AG10803 (cell line): ENCODE measurements around the gene SOBP.

Experiments
- DNase-seq: peaks from one replicate; pipeline ENCODE4 v3.0.0; 2010; ENCODE audit warnings: low read depth
- H3K4me3 ChIP-seq: 2 replicates; pipeline ENCODE4 v1.5.1; 2011; ENCODE audit warnings: mild to moderate bottlenecking, low read length, control low read depth
- TF ChIP-seq, protein P1 (sequence below): conservative IDR thresholded peaks from 2 replicates; pipeline ENCODE4 v1.5.1; 2011; ENCODE audit warnings: mild to moderate bottlenecking, low read length, control low read depth, inconsistent platforms

The SOBP gene

DNA sequence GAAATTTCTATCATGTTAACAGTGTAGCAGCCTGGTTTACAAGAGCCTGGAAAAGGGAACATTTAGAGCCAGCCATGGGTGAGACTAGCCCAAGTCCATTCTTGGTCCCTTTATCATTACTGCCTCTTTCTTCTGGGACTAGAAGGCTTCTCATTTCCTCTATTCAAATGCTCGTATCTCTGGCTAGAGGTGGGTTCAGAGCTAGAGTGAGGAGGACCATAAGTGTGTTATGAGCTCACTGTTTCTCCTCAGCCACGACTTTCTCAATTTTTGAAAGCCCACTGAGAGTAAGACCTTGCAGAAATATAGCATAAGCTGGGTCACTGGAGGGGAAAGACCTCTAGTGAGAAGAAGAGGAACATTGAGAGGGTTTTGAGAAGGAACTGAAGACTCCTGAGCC is 100.0 kb downstream of the SOBP start:
- H3K4me3 ChIP-seq, result no peak overlapping the region
- DNase-seq, result no peak
- TF ChIP-seq, protein P1, sequence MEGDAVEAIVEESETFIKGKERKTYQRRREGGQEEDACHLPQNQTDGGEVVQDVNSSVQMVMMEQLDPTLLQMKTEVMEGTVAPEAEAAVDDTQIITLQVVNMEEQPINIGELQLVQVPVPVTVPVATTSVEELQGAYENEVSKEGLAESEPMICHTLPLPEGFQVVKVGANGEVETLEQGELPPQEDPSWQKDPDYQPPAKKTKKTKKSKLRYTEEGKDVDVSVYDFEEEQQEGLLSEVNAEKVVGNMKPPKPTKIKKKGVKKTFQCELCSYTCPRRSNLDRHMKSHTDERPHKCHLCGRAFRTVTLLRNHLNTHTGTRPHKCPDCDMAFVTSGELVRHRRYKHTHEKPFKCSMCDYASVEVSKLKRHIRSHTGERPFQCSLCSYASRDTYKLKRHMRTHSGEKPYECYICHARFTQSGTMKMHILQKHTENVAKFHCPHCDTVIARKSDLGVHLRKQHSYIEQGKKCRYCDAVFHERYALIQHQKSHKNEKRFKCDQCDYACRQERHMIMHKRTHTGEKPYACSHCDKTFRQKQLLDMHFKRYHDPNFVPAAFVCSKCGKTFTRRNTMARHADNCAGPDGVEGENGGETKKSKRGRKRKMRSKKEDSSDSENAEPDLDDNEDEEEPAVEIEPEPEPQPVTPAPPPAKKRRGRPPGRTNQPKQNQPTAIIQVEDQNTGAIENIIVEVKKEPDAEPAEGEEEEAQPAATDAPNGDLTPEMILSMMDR, result no peak

DNA sequence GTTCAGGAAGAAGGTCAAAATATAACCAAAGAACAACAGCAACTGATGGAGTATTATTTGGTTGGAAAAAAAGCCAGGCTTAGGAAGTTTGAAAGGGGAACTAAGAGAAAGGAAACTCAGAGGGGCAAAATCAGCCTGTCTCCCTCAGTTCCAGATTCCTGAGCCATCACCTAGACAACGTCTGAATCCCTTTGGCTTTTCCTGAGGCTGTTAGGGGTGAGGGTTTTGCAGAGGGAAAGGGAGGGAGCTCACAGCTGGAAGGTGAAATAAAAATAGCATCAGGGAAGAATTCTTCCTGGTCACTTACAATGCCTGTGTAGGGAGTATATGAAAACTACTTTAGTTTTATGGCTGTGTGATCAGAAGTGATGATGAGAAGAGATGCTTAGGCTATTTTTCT is 100.5 kb downstream of the SOBP start:
- no peak overlapping the region for H3K4me3 ChIP-seq
- DNase-seq, result no peak
- TF ChIP-seq, protein P1, result no peak

DNA sequence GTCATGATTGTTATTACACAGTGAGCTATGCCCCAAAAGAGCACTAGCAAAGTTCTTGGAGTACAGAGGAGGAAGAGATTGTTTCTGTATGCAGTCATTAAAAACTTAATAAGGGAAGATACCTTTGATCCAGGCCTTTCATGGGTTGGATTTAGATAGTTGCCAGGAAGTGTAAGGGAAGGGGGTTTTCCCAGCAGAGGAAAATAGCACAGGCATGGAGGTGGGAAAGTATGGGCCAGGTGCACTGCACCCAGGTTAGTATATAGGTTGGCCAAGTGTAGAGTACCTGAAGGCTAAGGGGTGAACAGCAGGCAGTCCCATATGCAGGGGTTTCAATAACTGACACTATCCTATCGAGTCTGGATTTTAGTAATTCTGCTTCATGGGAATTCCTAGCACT is 101.4 kb downstream of the SOBP start:
- TF ChIP-seq, protein P1, result no peak
- no peak for DNase-seq
- H3K4me3 ChIP-seq, result no peak overlapping the region

DNA sequence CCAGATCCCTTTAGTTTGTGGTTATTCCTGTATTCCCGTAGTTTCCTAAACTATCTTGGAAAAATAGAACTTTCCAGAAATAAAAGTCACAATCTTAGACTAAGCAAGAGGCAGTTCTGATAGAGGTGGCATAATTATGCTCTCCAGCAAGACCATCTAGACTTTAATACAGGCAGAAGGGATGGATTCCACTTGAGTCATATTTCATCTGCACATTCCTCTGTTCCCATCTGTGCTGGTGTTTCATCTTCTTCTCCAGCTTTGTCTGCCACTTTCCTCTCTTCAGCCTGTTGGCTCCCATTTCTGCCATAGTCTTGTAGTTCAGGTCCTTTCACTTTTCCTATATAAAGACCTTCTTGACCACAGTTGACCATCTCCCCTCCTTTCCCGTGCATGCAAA is 102.9 kb downstream of the SOBP start:
- TF ChIP-seq, protein P1, result no peak
- H3K4me3 ChIP-seq, result no peak overlapping the region
- no peak for DNase-seq

DNA sequence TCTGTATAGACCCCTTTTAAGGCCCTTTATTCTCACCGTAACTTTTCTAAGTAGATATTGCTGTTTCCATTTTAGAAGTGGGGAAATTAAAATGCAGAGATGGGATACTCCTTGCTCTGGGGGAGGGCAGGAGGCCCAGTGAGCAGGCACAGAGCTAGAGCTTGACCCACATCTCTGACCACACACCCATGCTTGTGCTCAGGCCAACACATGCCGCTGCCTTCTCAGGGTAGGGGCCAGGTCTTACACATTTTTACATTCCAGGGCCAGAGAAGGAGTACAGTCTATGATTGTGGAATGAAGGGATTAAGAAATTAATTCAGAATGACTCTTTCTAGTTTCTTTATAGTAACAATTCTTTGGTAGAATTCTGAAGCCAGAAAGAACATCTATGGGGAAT is 104.8 kb downstream of the SOBP start:
- TF ChIP-seq, protein P1, result no peak
- DNase-seq, result peak; percentile 40
- H3K4me3 ChIP-seq, result no peak overlapping the region

DNA sequence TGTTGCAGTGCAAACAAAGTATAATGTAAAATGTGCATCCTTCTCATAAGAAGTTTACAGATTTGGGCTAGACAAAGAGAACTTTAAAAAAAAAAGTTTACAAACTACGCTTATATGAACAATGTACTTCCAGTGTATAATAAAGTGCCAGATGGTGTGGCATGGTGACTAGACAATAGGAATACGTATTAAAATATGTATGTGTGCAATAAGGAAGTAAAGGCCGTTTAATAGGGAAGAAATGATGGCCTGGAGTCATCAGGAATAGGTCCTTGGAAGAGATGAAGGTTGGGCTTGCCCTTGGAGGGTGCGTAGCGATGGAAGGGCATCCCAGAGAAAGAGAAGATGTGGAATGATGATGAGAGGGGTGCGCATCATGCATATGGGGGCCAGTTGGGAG is 108.2 kb downstream of the SOBP start:
- no peak for DNase-seq
- TF ChIP-seq, protein P1, result no peak
- H3K4me3 ChIP-seq, result no peak overlapping the region

DNA sequence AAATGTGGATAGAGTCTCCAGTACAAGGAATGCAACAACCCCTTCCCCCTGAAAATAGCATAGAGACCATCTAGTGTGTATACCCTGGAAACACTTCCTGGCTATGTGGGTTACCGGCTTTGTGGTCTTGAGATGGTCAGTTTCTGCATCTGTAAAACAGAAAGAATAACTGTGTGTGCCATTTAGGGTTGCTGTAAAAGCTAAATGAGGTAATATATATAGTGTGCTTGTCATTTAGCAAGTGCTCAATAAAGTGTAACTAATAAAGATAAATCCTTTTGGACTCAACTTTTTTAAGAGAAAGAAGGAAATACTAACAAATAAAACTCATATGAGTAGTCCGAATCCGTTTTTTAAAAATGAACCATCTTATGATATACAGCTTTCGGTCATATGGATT is 109.1 kb downstream of the SOBP start:
- DNase-seq, result no peak
- H3K4me3 ChIP-seq, result no peak overlapping the region
- TF ChIP-seq, protein P1, result no peak
